Peyer's patch (tissue), 4 donors: ENCODE data around the gene CALML3.

ENCODE experiments used
- CTCF ChIP-seq, 6 experiments: fragments of 450-650 bp in 4 of 6; fragments of 200-600 bp in 2 of 6; sonication (generic) in 1 of 6; IDR thresholded peaks; one replicate each; pipeline ENCODE4 v1.5.1; 2017 to 2019; ENCODE audit warnings: antibody characterized with exemption in 6 of 6, mild to moderate bottlenecking in 3 of 6, moderate library complexity in 1 of 6
- POLR2A ChIP-seq, 2 donors: fragments of 450-650 bp; IDR thresholded peaks; one replicate each; pipeline ENCODE4 v1.5.1; 2017; ENCODE audit warnings: antibody characterized with exemption in 2 of 2, mild to moderate bottlenecking in 2 of 2, moderate library complexity in 2 of 2

- no peak for TF ChIP-seq CTCF (IDR thresholded peaks at IDR 0.05)
- no peak for TF ChIP-seq POLR2A (IDR thresholded peaks at IDR 0.05)
These were observed 40.6 kb upstream of the CALML3 start for GRCh38 chr10:5484205-5484604.
